Fibroblast of lung (primary cell): ENCODE measurements around the gene DEFB126. TPM values are rescaled to one million over a fixed set of nuclear protein-coding genes. Genes with fewer than 3 reads are reported as not detected.

Source experiments
- DNase-seq, 2 donors: peaks; one replicate each; pipeline versions ENCODE4 v3.0.0 to v3.0.0-alpha.2; 2010; ENCODE audit warnings: low read depth in 2 of 2
- H2AFZ ChIP-seq: 2 replicates; pipeline ENCODE4 v1.5.1; 2012; ENCODE audit warnings: low read length, control low read depth, inconsistent platforms
- H3K27ac ChIP-seq: 2 replicates; pipeline ENCODE4 v1.5.1; 2011; ENCODE audit warnings: low read length, control low read depth; ENCODE audit not compliant: insufficient read depth
- H3K27me3 ChIP-seq: 2 replicates; pipeline ENCODE4 v1.5.1; 2011; ENCODE audit warnings: mild to moderate bottlenecking, low read length; ENCODE audit not compliant: control insufficient read depth, insufficient read depth
- H3K36me3 ChIP-seq: 2 replicates; pipeline ENCODE4 v1.5.1; 2011; ENCODE audit warnings: low read length; ENCODE audit not compliant: control insufficient read depth, insufficient read depth
- H3K4me1 ChIP-seq: 2 replicates; pipeline ENCODE4 v1.5.1; 2011; ENCODE audit warnings: low read length; ENCODE audit not compliant: control insufficient read depth, insufficient read depth; ENCODE audit errors: extremely low read depth
- H3K4me2 ChIP-seq: 2 replicates; pipeline ENCODE4 v1.5.1; 2011; ENCODE audit warnings: low read length, control low read depth; ENCODE audit not compliant: insufficient read depth; ENCODE audit errors: extremely low read depth
- H3K4me3 ChIP-seq, 4 experiments: fragments of 200-600 bp in 1 of 4; sonication (generic) in 1 of 4; replicated peaks in 1 of 4; 2 replicates each; pipeline ENCODE4 v1.5.1; 2011 to 2016; ENCODE audit warnings: low read length in 4 of 4, low read depth in 3 of 4, mild to moderate bottlenecking in 3 of 4, control low read depth in 2 of 4, inconsistent platforms in 1 of 4, mixed read lengths in 1 of 4; ENCODE audit not compliant: insufficient read depth in 1 of 4; ENCODE audit errors: control extremely low read depth in 1 of 4
- H3K79me2 ChIP-seq: 2 replicates; pipeline ENCODE4 v1.5.1; 2012; ENCODE audit warnings: mild to moderate bottlenecking, low read length, inconsistent platforms; ENCODE audit not compliant: control insufficient read depth, insufficient read depth
- H3K9ac ChIP-seq: 2 replicates; pipeline ENCODE4 v1.5.1; 2011; ENCODE audit warnings: mild to moderate bottlenecking, low read length, control low read depth; ENCODE audit not compliant: insufficient read depth
- H3K9me3 ChIP-seq: 2 replicates; pipeline ENCODE4 v1.5.1; 2012; ENCODE audit warnings: low read depth, low read length; ENCODE audit not compliant: control insufficient read depth, insufficient read depth
- H4K20me1 ChIP-seq: 2 replicates; pipeline ENCODE4 v1.5.1; 2011; ENCODE audit warnings: low read length; ENCODE audit not compliant: control insufficient read depth, insufficient read depth; ENCODE audit errors: extremely low read depth
- EZH2 ChIP-seq: IDR thresholded peaks from 2 replicates; pipeline ENCODE4 v1.5.1; 2012; ENCODE audit warnings: low read length, control low read depth, mild to moderate bottlenecking; ENCODE audit errors: missing control alignments
- polyA plus RNA-seq, 2 donors: library from polyadenylated mRNA; depleted of rRNA in 1 of 2; stranded (reverse) in 1 of 2; unstranded in 1 of 2; fragments of >200 nt; gene quantifications; 2 replicates each; pipeline ENCODE4 v1.2.1, GENCODE V29; 2011 to 2012; ENCODE audit warnings: missing spikeins in 1 of 2
- total RNA-seq: library from RNA; depleted of rRNA; stranded (reverse); fragments of >200 nt; gene quantifications from 2 replicates; pipeline ENCODE4 v1.2.1, GENCODE V29; 2014
- TF ChIP-seq, protein P1 (sequence below), 2 donors: IDR thresholded peaks in 1 of 2; conservative IDR thresholded peaks in 1 of 2; 1 replicate in 1 of 2; 2 replicates in 1 of 2; pipeline ENCODE4 v1.5.1; 2011 to 2012; ENCODE audit warnings: low read length in 2 of 2, control low read depth in 1 of 2, inconsistent platforms in 1 of 2, low read depth in 1 of 2, mild to moderate bottlenecking in 1 of 2

The DEFB126 gene
- total and polyA plus RNA-seq, 2 donors (not counting 1 experiment from before 2014, with no cell fraction given): not detected

DNA sequence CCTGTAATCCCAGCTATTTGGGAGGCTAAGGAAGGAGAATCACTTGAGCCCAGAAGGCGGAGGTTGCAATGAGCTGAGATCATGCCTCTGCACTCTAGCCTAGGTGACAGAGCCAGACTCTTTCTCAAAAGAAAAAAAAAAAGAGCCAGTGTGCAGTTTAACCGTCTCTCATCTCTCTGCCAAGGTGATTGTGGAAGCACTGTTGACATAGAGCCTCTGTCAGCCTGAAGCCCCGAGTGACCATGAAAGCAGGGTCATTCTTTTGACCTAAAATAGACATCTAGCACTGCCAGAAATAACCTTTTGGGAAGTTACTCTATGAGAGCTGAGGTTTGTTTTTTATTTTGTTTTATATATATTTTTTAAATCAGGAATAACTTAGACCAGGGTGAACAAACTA is 22.2 kb downstream of the DEFB126 start:
- H3K9ac ChIP-seq: no peak overlapping the region
- no peak for DNase-seq
- H3K36me3 ChIP-seq: no peaks in the 10 kb centered on the region
- no peaks in the 10 kb centered on the region for H3K27me3 ChIP-seq
- H3K79me2 ChIP-seq: no peaks in the 10 kb centered on the region
- TF ChIP-seq EZH2: no peak
- TF ChIP-seq, protein P1, sequence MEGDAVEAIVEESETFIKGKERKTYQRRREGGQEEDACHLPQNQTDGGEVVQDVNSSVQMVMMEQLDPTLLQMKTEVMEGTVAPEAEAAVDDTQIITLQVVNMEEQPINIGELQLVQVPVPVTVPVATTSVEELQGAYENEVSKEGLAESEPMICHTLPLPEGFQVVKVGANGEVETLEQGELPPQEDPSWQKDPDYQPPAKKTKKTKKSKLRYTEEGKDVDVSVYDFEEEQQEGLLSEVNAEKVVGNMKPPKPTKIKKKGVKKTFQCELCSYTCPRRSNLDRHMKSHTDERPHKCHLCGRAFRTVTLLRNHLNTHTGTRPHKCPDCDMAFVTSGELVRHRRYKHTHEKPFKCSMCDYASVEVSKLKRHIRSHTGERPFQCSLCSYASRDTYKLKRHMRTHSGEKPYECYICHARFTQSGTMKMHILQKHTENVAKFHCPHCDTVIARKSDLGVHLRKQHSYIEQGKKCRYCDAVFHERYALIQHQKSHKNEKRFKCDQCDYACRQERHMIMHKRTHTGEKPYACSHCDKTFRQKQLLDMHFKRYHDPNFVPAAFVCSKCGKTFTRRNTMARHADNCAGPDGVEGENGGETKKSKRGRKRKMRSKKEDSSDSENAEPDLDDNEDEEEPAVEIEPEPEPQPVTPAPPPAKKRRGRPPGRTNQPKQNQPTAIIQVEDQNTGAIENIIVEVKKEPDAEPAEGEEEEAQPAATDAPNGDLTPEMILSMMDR (conservative IDR thresholded peaks at IDR 0.05 in 1 of 2, IDR thresholded peaks at IDR 0.05 in 1 of 2; ENCODE audit: low read depth in 1 of 2, low read length in 2 of 2): no peak
- H3K27ac ChIP-seq: no peak overlapping the region
- no peak overlapping the region for H3K4me2 ChIP-seq
- no peaks in the 10 kb centered on the region for H3K9me3 ChIP-seq
- H2AFZ ChIP-seq: no peak overlapping the region
- no peak overlapping the region for H3K4me3 ChIP-seq
- H4K20me1 ChIP-seq: no peaks in the 10 kb centered on the region
- no peaks in the 10 kb centered on the region for H3K4me1 ChIP-seq

DNA sequence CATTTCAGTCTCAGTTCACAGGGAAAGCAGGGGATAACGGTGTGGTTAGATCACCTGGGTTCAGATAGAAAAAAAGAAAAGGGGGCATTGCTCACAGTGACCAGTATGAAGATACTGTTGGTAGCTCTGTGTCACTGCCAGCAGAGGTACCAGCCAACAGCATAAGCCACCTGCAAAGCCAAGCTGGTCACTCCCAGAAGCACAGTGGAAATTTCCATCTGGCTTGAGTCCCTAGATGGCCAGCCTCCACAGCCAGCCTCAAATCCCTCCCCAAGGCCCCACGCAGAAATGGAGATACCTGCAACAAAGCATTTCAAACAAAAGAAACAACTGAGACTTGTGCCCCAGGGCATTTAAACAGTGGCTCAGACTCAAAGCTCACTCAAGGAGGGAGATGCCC is 26.5 kb downstream of the DEFB126 start:
- Histone ChIP-seq H3K27me3 (no peaks in the 10 kb centered on the region), H3K4me1 (no peaks in the 10 kb centered on the region), H3K79me2 (no peaks in the 10 kb centered on the region), H3K4me3 (no peak overlapping the region), H2AFZ (no peak overlapping the region), H3K27ac (no peak overlapping the region), H4K20me1 (no peaks in the 10 kb centered on the region), H3K4me2 (no peak overlapping the region), H3K9me3 (no peaks in the 10 kb centered on the region), H3K36me3 (no peaks in the 10 kb centered on the region), H3K9ac (no peak overlapping the region)
- DNase-seq: no peak
- TF ChIP-seq, protein P1 (conservative IDR thresholded peaks at IDR 0.05 in 1 of 2, IDR thresholded peaks at IDR 0.05 in 1 of 2; ENCODE audit: low read depth in 1 of 2, low read length in 2 of 2): no peak
- TF ChIP-seq EZH2: no peak

DNA sequence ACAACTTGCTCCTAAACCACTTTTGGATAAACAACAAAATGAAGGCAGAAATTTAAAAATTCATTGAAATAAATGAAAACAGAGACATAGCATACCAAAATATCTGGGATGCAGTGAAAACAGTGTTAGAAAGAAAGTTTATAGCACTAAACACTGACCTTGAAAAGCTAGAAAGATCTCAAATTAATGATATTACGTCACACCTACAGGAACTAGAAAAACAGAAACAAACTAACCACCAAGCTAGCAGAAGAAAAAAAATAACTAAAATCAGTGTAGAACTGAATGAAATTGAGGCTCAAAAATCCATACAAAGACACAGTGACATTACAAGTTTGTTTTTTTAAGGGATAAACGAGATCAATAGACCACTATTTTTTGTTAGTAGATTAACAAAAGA is 41.9 kb downstream of the DEFB126 start:
- no peaks in the 10 kb centered on the region for H3K27me3 ChIP-seq
- no peaks in the 10 kb centered on the region for H3K4me1 ChIP-seq
- no peak for TF ChIP-seq EZH2
- TF ChIP-seq, protein P1 (conservative IDR thresholded peaks at IDR 0.05 in 1 of 2, IDR thresholded peaks at IDR 0.05 in 1 of 2; ENCODE audit: low read depth in 1 of 2, low read length in 2 of 2): no peak
- H2AFZ ChIP-seq: no peak overlapping the region
- no peak for DNase-seq
- H3K79me2 ChIP-seq: no peaks in the 10 kb centered on the region
- H3K4me2 ChIP-seq: no peak overlapping the region
- H4K20me1 ChIP-seq: no peaks in the 10 kb centered on the region
- no peak overlapping the region for H3K27ac ChIP-seq
- H3K4me3 ChIP-seq: no peak overlapping the region
- no peak overlapping the region for H3K9ac ChIP-seq
- H3K9me3 ChIP-seq: no peaks in the 10 kb centered on the region
- no peaks in the 10 kb centered on the region for H3K36me3 ChIP-seq
